Measurements from ENCODE around the gene SEPTIN7.

The SEPTIN7 gene

GRCh38 chr7:35792472-35792871, 8.4 kb upstream of the SEPTIN7 start:
- no peak for DNase-seq

GRCh38 chr7:35792873-35793489, 7.9 kb upstream of the SEPTIN7 start:
- DNase-seq: no peak

DNA sequence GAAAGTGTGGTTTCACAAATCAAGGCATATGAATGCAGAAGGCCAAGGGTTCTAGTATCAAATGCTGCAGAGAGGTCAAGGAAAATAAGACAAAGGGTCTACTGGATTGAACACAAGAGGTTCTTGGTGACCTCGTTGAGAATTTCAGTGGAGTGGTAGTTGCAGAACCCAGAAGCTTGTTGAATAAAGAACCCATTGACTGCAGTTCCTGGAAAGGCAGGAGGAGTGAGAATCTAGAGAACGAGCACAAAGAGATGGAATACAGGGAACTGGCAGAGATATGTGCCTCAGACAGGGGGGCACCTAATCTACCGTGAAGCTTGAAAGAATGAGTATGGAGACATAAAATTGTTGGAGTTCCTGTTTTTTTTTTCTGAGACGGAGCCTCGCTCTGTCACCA, 3.5 kb upstream of the SEPTIN7 start:
- DNase-seq: no peak

DNA sequence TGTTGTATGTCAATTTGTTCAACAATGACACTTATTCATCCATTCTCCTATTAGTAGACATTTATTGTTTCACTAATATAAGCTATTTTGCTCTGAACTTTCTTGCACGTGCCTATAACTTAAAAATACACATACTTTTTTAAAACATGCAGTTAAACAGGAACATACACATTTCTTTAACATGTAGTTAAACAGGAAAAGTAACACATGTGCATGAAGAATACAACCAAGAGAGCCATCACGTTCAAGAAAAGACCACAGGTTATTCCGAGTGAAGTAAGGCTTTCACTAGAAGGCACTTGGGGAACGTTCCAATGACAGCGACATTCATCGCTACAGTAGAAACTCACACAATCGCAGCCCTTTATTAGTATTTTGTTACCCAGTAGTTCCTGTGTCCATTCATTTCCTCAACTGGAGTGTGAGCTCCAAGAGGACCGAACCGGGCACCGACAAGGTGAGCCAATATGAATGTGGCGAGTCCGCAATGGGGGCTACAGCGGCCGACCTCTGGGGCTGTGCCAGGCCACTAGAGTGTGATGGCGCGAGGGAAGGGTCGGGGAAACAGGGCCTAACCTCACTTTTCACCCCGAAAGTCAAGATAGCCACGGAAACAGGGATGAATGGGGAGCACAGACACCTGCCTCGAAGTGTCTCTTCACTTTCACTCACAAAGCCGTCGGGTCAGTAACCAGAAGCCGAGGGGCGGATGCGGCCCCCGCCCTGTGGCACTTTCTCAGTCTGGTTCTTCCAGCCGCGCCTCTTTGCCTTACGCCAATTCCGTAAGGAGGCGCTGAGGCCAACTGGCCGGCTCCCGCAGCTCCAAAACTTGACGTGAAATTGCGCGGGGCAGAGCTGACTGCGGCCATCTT, 775 bp upstream of the SEPTIN7 start:
- peak; percentile 76 for DNase-seq

- peak; percentile 63 for DNase-seq
Observed at GRCh38 chr7:35801392-35802101, 690 bp downstream of the SEPTIN7 start.

DNA sequence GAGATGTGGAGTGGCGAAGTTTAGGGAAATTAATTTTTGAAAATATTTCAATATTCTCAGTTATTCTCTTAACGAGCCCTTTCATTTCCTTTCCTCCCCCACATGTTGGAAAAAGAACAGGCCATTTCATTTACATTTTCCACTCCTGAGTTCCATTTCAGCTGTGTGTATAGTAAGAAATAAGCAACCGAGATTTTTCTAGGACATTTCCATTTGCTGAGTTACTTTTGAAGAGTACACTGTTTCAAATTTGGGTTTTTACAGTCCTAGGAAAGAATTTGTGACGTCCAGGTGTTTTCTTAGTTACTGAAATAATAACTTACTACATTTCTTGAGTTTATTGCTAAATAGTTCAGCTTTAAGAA, 1.2 kb downstream of the SEPTIN7 start:
- no peak for DNase-seq

- DNase-seq: no peak
Observed at GRCh38 chr7:35802649-35803048, 1.8 kb downstream of the SEPTIN7 start.

GRCh38 chr7:35804231-35804970, 3.5 kb downstream of the SEPTIN7 start:
- no peak for DNase-seq

DNA sequence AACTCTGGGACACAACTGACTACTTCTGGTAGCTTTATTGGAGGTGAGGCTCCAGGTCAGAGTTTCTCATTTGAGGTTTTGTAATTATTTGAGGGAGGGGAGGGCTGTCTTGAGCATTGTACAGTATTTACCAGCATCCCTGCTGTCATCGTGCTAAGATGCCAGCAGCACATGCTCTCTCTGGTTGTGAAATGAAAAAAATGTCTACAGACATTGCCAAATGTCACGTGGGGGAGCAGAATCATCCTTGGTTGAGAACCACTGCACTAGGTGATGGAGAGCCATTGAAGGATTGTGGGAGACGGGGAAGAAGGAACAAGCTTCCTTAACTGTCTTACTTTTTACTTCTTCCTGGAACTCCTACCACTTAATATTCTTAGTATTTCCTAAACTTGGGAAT, 5.0 kb downstream of the SEPTIN7 start:
- DNase-seq: no peak

- DNase-seq: no peak
Observed at GRCh38 chr7:35816514-35816913, 15.7 kb downstream of the SEPTIN7 start.

DNA sequence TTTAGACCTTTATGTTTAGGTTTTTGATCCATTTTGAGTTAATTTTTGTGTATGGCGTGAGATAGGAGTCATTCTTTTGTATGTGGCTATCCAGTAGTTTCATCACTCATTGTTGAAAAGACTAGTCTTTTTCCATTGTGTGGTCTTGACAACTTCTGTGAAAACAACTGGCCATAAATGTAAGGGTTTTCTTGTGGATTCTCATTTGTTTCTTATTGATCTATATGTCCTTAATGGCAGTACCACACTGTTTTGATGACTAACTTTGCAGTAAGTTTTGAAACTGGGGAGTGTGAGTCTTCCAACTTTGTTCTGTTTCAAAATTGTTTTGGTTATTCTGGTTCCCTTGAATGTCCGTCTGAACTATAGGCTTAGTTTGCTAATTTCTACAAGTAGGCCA, 16.3 kb downstream of the SEPTIN7 start:
- no peak for DNase-seq

DNA sequence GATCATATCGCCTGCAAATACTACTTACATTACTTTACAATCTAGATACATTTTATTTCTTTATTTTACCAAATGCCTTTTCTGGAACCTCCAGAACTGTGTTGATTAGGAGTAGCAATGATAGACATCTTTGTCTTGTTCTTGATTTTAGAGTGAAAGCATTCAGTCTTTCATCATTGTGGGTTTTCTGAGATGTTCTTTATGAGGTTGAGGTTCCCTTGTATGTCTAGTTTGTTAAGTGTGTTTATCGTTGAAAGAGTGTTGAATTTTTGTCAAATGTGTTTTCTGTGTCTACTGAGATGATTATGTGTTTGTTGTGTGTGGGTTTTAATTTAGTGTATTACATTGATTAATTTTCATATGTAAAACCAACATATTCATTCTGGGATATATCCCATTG, 17.1 kb downstream of the SEPTIN7 start:
- no peak for DNase-seq

GRCh38 chr7:35818513-35818912, 17.7 kb downstream of the SEPTIN7 start:
- DNase-seq: no peak

- DNase-seq: no peak
Observed at GRCh38 chr7:35819310-35819709, 18.5 kb downstream of the SEPTIN7 start.

- DNase-seq: no peak
Observed at GRCh38 chr7:35819954-35820703, 19.3 kb downstream of the SEPTIN7 start.

- DNase-seq: no peak
Observed at GRCh38 chr7:35820858-35821257, 20.0 kb downstream of the SEPTIN7 start.

DNA sequence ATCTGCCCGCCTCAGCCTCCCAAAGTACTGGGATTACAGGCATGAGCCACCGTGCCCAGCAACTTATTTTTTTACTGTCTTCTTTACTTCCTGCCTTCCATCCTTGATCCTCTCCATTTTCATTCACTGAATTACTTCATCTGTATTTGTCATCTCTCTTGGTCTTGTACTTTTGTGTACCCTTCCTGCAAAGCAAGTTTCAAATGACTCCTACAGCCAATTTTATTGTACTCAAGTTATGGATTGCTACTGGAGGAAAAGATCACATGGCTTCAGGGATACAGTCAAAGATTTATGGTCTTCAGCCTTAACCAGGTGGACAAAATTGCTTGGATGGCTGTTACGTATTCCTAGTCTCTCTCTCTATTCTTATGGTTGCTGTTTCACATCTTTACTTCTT, 22.6 kb downstream of the SEPTIN7 start:
- no peak for DNase-seq

DNA sequence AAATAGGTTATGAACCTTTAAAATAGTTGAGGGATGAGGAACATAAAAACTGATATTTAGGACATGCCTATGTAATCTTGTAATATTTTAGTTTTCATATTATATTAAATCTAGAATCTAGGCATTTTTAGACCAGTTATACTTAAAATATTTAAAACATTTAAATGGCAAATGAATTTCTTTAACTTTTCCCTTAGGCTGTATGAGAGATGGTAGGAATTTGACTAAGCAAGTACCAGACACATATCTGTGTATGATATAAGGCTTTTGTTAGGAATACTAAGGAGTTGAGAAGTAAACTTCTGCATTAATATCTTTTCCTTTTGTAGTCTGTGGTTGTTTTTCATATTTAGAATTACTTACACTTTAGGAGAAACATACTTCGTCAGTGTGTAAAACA, 25.1 kb downstream of the SEPTIN7 start:
- DNase-seq: no peak

- DNase-seq: no peak
Observed at GRCh38 chr7:35826751-35827150, 25.9 kb downstream of the SEPTIN7 start.

DNA sequence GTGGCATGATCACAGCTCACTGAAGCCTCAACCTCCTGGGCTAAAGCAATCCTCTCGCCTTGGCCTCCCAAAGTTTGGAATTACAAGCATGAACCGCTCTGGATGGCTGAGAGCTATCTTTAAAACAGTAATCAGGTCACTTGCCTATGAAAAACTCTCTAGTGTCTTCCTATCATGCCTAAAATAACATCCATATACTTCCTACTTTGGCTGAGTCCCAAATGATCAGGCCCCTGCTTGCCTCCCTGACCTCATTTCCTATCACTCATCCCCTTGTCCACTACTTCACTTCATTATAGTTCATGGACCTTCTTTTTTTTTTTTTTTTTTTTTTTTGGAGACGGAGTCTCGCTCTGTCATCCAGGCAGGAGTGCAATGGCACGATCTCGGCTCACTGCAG, 28.0 kb downstream of the SEPTIN7 start:
- DNase-seq: no peak

- no peak for DNase-seq
Observed at GRCh38 chr7:35831208-35831607, 30.4 kb downstream of the SEPTIN7 start.

Data from stimulated activated CD4-positive, alpha-beta T cell treated with anti-CD3 and anti-CD28 coated beads, Interleukin-12 subunit alpha, Interleukin-12 subunit beta, amount 100 ng/mL, for 4 hours (primary cell).